Liver (tissue), 9 donors: ENCODE measurements around the gene ROBO4. TPM values are rescaled to one million over a fixed set of nuclear protein-coding genes. Genes with fewer than 3 reads are reported as not detected.
A peak's percentile ranks its signal among the peaks of the same experiment; 100 is the strongest.

Experiments used
- DNase-seq: peaks from one replicate; pipeline ENCODE4 v3.0.0-alpha.2; 2017; ENCODE audit warnings: low spot score
- H3K27ac ChIP-seq, 2 donors: one replicate each; pipeline ENCODE4 v1.7.0; 2013; ENCODE audit warnings: inconsistent platforms in 2 of 2, low read length in 2 of 2, control low read depth in 1 of 2, low read depth in 1 of 2, mild to moderate bottlenecking in 1 of 2
- H3K27me3 ChIP-seq, 4 donors: one replicate each; pipeline versions ENCODE4 v1.6.1 to v1.7.0; 2013; ENCODE audit warnings: low read length in 3 of 4, inconsistent platforms in 1 of 4, mild to moderate bottlenecking in 1 of 4, moderate library complexity in 1 of 4; ENCODE audit not compliant: control insufficient read depth in 4 of 4, insufficient read depth in 4 of 4
- H3K36me3 ChIP-seq, 4 donors: one replicate each; pipeline versions ENCODE4 v1.6.1 to v1.7.0; 2013; ENCODE audit warnings: low read length in 3 of 4, mild to moderate bottlenecking in 3 of 4, low read depth in 1 of 4, moderate library complexity in 1 of 4; ENCODE audit not compliant: control insufficient read depth in 4 of 4, insufficient read depth in 3 of 4
- H3K4me1 ChIP-seq, 4 donors: one replicate each; pipeline versions ENCODE4 v1.6.1 to v1.7.0; 2013; ENCODE audit warnings: low read length in 3 of 4, mild to moderate bottlenecking in 3 of 4, moderate library complexity in 1 of 4; ENCODE audit not compliant: control insufficient read depth in 4 of 4, insufficient read depth in 4 of 4
- H3K4me3 ChIP-seq, 3 donors: one replicate each; pipeline versions ENCODE4 v1.6.1 to v1.7.0; 2013; ENCODE audit warnings: low read length in 3 of 3, control low read depth in 1 of 3, low read depth in 1 of 3, mild to moderate bottlenecking in 1 of 3
- H3K9ac ChIP-seq, 2 donors: one replicate each; pipeline ENCODE4 v1.7.0; 2013; ENCODE audit warnings: low read length in 2 of 2, mild to moderate bottlenecking in 2 of 2, moderate library complexity in 2 of 2, control low read depth in 1 of 2, low read depth in 1 of 2
- H3K9me3 ChIP-seq, 4 donors: one replicate each; pipeline versions ENCODE4 v1.6.1 to v1.7.0; 2013; ENCODE audit warnings: low read length in 3 of 4; ENCODE audit not compliant: control insufficient read depth in 4 of 4
- EGR1 ChIP-seq, 2 donors: IDR thresholded peaks; 2 replicates each; pipeline ENCODE4 v1.6.1; 2016 to 2018; ENCODE audit warnings: antibody characterized with exemption in 2 of 2, low read depth in 2 of 2
- FOXA1 ChIP-seq: IDR thresholded peaks from 2 replicates; pipeline ENCODE4 v1.6.1; 2016; ENCODE audit warnings: antibody characterized with exemption
- FOXA2 ChIP-seq: IDR thresholded peaks from 2 replicates; pipeline ENCODE4 v1.6.1; 2016; ENCODE audit warnings: antibody characterized with exemption
- HNF4A ChIP-seq, 2 donors: conservative IDR thresholded peaks; 2 replicates each; pipeline ENCODE4 v1.6.1; 2016; ENCODE audit warnings: antibody characterized with exemption in 2 of 2, mild to moderate bottlenecking in 2 of 2
- HNF4G ChIP-seq: IDR thresholded peaks from 2 replicates; pipeline ENCODE4 v1.6.1; 2016; ENCODE audit warnings: antibody characterized with exemption
- NR2F2 ChIP-seq: IDR thresholded peaks from 2 replicates; pipeline ENCODE4 v1.6.1; 2016; ENCODE audit warnings: antibody characterized with exemption
- RAD21 ChIP-seq, 2 donors: IDR thresholded peaks; 2 replicates each; pipeline ENCODE4 v1.6.1; 2016; ENCODE audit warnings: antibody characterized with exemption in 2 of 2, mild to moderate bottlenecking in 2 of 2
- SP1 ChIP-seq: IDR thresholded peaks from 2 replicates; pipeline ENCODE4 v1.6.1; 2018; ENCODE audit warnings: antibody characterized with exemption, mild to moderate bottlenecking
- TAF1 ChIP-seq: conservative IDR thresholded peaks from 2 replicates; pipeline ENCODE4 v1.6.1; 2016; ENCODE audit warnings: antibody characterized with exemption, mild to moderate bottlenecking
- WGBS: extraction: QIAGEN DNeasy Blood & Tissue Kit; methylation state at CpG from one replicate; pipeline ENCODE4 v1.1.7; 2013; 5-methylcytosine and 5-hydroxymethylcytosine counted together
- polyA plus RNA-seq, 2 donors: library from polyadenylated mRNA; stranded (reverse) in 1 of 2; unstranded in 1 of 2; fragments of 200-250 nt in 1 of 2; fragments of >200 nt in 1 of 2; fragmentation: Nextera tagmentation in 1 of 2; extraction: Ambion mirVana in 1 of 2; gene quantifications; one replicate each; pipeline versions ENCODE4 v1.2.1 to v1.2.3, GENCODE V29; 2013 to 2015
- total RNA-seq, 2 donors: library from RNA; depleted of rRNA; stranded (reverse); fragments of >200 nt; gene quantifications; one replicate each; pipeline ENCODE4 v1.2.3, GENCODE V29; 2014
- TF ChIP-seq, protein P1 (sequence below): IDR thresholded peaks from 2 replicates; pipeline ENCODE4 v1.6.1; 2016; ENCODE audit warnings: antibody characterized with exemption
- TF ChIP-seq, protein P2 (sequence below): IDR thresholded peaks from 2 replicates; pipeline ENCODE4 v1.6.1; 2016; ENCODE audit warnings: antibody characterized with exemption, mild to moderate bottlenecking
- donor health status: healthy.
- donor health status: healthy.
- donor health status: healthy.
- donor health status: healthy.
- donor health status: healthy.

The ROBO4 gene
- total and polyA plus RNA-seq, 4 donors = 2.5 to 17.2 (median 7.6) TPM

DNA sequence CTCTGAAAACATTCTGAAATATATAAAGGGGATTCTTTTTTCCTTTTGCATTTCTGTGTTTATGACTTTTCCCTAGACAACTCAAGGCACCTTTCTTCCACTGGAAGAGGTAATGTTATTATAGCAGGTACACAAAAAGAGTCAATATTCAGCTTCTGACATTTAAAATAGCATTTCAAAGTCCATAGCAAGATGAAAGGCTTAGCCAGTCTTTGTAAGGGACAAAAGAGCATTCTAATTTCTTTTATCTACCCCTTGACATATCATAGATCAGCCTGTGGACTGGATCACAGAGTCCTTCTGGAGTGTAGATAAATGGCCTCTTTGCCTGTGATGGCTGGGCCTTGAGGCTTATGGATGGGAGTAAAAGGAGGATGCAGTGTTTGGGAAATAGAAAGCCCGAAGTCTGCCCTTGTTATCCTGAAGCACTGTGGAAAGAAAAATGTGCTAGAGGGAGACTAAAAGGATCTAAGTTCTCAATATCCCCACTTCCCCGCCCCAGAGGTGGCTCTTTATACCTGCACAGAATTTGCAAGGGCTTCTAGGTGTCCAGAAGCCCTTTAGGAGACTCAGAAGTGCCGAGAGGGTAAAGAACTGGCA, 39.8 kb upstream of the ROBO4 start:
- Histone ChIP-seq H3K4me3 (no peak overlapping the region), H3K4me1 (peaks cover 5 to 26% (median 13%) of the 10 kb centered on the region in 4 donors), H3K9me3 (no peaks in the 10 kb centered on the region), H3K27me3 (no peaks in the 10 kb centered on the region), H3K27ac (no peak overlapping the region), H3K36me3 (no peaks in the 10 kb centered on the region), H3K9ac (no peak overlapping the region)
- WGBS = 90% methylated on average over 3 of the region's 3 CpGs
- DNase-seq = no peak
- peak; percentile 38 to 40 for TF ChIP-seq HNF4A (conservative IDR thresholded peaks at IDR 0.05)
- no peak for TF ChIP-seq FOXA2
- TF ChIP-seq EGR1 (IDR thresholded peaks at IDR 0.05; ENCODE audit: low read depth in 2 of 2) = no peak
- no peak for TF ChIP-seq SP1
- no peak for TF ChIP-seq FOXA1
- TF ChIP-seq TAF1 = no peak

DNA sequence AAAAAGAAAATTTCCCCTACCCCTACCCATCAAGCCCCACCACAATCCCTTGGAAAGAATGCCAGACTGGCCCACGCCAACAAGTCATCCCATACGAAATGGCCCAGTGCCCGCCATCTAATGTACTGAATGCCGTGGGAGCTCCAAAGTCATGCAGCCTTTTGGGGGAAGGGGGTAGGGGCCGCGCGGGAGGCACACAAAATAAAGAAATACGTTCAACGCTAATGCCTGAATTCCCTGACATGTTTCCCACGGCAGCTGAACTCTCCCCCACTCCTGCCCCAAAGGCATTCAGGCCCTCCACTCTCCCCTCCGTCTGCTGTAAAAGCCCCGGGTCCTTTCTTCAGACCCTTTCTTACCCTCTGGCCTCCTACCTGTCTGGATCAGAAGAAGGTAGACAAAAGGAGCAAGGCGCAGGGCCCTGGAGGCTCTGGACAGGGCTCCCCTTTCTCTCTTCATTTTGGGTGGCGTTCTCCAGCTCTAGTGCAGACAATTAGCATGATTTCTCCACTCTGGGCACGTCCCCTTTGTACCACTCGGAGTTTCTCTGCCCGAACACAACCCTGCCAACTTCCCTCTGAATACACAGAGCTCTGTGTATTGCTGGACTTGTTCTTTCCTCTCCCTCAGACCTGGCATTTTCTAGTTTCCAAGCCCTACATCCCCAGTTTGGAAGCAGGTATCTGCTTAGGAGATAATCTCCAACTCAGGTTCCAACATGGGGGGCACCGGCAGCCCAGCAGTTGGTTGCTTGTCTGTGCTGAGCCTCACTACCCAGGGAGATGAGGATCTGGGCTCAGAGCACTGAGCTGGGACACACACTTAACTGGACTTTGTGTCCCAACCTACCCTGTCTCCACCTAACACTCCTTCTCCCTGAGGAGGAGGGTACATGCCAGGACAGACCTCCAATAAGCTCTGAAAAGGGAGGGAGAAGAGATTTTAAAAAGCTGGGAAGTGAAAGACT, 38.2 kb upstream of the ROBO4 start, which contains the start of gene HEPACAM:
Gene HEPACAM, minus strand, starts transcription at position 500 of the 967 bp plus-strand sequence. Its CDS starts 41 bp downstream, at position 459.
- H3K9me3 ChIP-seq = no peaks in the 10 kb centered on the region
- H3K27ac ChIP-seq = peak within 1 kb of the TSS; percentile 16 to 61
- no peak within 1 kb of the TSS for H3K9ac ChIP-seq
- no peaks in the 10 kb centered on the region for H3K36me3 ChIP-seq
- H3K4me1 ChIP-seq = peaks cover 5 to 26% (median 13%) of the 10 kb centered on the region in 4 donors
- WGBS = 79% methylated on average over 18 of the region's 18 CpGs
- H3K4me3 ChIP-seq = peak within 1 kb of the TSS in 1 of 3 donors; percentile 30
- no peaks in the 10 kb centered on the region for H3K27me3 ChIP-seq
- no peak for DNase-seq
- TF ChIP-seq NR2F2 (no peak), RAD21 (IDR thresholded peaks at IDR 0.05) (no peak), TAF1 (no peak), FOXA1 (no peak), FOXA2 (no peak), HNF4A (conservative IDR thresholded peaks at IDR 0.05) (peak; percentile 33 to 39), HNF4G (no peak), SP1 (peak; percentile 29)
- TF ChIP-seq, protein P1, sequence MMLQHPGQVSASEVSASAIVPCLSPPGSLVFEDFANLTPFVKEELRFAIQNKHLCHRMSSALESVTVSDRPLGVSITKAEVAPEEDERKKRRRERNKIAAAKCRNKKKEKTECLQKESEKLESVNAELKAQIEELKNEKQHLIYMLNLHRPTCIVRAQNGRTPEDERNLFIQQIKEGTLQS = no peak
- TF ChIP-seq, protein P2, sequence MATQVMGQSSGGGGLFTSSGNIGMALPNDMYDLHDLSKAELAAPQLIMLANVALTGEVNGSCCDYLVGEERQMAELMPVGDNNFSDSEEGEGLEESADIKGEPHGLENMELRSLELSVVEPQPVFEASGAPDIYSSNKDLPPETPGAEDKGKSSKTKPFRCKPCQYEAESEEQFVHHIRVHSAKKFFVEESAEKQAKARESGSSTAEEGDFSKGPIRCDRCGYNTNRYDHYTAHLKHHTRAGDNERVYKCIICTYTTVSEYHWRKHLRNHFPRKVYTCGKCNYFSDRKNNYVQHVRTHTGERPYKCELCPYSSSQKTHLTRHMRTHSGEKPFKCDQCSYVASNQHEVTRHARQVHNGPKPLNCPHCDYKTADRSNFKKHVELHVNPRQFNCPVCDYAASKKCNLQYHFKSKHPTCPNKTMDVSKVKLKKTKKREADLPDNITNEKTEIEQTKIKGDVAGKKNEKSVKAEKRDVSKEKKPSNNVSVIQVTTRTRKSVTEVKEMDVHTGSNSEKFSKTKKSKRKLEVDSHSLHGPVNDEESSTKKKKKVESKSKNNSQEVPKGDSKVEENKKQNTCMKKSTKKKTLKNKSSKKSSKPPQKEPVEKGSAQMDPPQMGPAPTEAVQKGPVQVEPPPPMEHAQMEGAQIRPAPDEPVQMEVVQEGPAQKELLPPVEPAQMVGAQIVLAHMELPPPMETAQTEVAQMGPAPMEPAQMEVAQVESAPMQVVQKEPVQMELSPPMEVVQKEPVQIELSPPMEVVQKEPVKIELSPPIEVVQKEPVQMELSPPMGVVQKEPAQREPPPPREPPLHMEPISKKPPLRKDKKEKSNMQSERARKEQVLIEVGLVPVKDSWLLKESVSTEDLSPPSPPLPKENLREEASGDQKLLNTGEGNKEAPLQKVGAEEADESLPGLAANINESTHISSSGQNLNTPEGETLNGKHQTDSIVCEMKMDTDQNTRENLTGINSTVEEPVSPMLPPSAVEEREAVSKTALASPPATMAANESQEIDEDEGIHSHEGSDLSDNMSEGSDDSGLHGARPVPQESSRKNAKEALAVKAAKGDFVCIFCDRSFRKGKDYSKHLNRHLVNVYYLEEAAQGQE = no peak
